C4-2B (cell line): Measurements from ENCODE around the gene SLC2A8.

Experiments
- ZFX ChIP-seq: fragments of 450-650 bp; IDR thresholded peaks from 2 replicates; pipeline ENCODE4 v1.6.1; 2017
- TF ChIP-seq, protein P1 (sequence below): fragments of 450-650 bp; conservative IDR thresholded peaks from 2 replicates; pipeline ENCODE4 v1.5.1; 2017; ENCODE audit warnings: mild to moderate bottlenecking

DNA sequence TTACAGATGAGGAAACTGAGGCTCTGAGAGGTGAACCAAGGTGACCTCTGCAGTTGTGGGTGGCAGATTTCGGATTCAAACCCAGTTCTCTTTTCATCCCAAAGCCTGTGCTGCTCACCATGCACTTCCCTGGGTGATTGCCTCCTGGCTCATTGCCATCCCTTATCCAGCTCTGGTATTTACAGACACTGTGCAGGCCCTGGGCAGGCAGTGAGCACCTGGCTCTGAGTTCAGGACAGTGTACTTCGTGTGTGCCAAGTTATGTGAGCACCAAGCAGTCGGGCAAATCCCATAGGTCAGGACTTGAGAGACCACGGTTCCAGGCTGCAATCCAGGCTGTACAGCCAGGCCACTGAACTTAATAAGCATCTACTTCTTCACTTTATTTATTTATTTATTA, 55.7 kb downstream of the SLC2A8 start:
- TF ChIP-seq, protein P1, sequence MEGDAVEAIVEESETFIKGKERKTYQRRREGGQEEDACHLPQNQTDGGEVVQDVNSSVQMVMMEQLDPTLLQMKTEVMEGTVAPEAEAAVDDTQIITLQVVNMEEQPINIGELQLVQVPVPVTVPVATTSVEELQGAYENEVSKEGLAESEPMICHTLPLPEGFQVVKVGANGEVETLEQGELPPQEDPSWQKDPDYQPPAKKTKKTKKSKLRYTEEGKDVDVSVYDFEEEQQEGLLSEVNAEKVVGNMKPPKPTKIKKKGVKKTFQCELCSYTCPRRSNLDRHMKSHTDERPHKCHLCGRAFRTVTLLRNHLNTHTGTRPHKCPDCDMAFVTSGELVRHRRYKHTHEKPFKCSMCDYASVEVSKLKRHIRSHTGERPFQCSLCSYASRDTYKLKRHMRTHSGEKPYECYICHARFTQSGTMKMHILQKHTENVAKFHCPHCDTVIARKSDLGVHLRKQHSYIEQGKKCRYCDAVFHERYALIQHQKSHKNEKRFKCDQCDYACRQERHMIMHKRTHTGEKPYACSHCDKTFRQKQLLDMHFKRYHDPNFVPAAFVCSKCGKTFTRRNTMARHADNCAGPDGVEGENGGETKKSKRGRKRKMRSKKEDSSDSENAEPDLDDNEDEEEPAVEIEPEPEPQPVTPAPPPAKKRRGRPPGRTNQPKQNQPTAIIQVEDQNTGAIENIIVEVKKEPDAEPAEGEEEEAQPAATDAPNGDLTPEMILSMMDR, result no peak; the same call in 1 of the 2 replicates
- TF ChIP-seq ZFX, result no peak
